ENCODE results near the gene UBXN11.

DNA sequence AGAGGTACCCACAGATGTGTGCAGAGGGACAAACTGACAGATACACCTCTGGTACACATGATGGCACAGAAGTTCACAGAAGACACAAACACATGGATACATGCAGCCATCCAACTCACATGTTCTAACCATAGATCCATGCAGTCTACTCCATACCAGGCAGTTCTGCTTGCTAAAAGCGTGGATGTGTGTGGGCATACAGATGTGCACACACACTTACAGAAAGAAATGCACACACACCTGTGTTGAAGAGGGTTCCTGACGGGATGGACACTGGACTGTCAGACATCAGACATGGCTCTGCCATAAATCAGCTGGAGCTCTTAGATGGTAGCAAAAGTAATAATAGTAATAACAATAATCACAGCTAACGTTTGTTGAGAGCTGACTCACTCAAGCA is 18.1 kb upstream of the UBXN11 start:
- TF ChIP-seq, protein P1, sequence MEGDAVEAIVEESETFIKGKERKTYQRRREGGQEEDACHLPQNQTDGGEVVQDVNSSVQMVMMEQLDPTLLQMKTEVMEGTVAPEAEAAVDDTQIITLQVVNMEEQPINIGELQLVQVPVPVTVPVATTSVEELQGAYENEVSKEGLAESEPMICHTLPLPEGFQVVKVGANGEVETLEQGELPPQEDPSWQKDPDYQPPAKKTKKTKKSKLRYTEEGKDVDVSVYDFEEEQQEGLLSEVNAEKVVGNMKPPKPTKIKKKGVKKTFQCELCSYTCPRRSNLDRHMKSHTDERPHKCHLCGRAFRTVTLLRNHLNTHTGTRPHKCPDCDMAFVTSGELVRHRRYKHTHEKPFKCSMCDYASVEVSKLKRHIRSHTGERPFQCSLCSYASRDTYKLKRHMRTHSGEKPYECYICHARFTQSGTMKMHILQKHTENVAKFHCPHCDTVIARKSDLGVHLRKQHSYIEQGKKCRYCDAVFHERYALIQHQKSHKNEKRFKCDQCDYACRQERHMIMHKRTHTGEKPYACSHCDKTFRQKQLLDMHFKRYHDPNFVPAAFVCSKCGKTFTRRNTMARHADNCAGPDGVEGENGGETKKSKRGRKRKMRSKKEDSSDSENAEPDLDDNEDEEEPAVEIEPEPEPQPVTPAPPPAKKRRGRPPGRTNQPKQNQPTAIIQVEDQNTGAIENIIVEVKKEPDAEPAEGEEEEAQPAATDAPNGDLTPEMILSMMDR (IDR thresholded peaks at IDR 0.05), result no peak
- no peak for TF ChIP-seq POLR2A (IDR thresholded peaks at IDR 0.05)

All from body of pancreas (tissue), 4 donors.